Measurements from ENCODE around the gene WDFY1. TPM values are rescaled to one million over a fixed set of nuclear protein-coding genes. Genes with fewer than 3 reads are reported as not detected.

The WDFY1 gene
- total RNA-seq, 1 donor from 2014 or later, result 50.1 TPM

DNA sequence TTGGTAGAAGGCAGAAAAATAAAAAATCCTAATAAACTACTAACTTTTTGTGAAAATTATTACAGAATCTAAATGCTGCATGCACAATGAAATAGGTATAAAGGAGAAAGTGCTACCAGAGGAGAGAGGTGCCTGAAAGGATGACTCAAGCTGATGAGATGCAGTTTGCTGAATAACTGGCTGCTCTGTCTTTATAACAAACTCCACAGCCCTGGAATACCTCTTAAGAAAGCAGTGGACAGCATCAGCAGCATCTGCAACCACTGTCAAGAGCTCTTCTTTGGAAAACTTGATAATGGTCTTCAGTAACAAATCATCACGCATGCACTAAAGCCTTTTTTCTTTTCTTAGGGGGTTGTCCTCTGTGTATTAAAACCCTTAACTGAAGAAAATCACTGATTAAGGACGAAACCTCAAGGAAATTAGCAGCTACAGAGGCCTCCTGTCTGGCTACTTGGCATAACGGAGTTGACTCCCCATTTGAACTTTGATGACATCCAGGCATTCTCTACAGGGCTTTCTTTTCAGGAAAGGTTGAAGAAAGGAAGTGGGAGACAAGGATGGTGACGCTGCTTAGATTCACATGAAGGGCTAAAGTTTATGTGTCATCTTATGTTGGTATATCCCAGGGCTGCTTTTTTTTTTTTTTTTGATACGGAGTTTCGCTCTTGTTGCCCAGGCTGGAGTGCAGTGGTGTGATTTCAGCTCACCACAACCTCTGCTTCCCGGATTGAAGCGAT, 28.8 kb downstream of the WDFY1 start:
- ATAC-seq, result no peak
- intact Hi-C loops (cut with DNase I), result no loop called here
- no peak overlapping the region for H3K4me3 ChIP-seq

DNA sequence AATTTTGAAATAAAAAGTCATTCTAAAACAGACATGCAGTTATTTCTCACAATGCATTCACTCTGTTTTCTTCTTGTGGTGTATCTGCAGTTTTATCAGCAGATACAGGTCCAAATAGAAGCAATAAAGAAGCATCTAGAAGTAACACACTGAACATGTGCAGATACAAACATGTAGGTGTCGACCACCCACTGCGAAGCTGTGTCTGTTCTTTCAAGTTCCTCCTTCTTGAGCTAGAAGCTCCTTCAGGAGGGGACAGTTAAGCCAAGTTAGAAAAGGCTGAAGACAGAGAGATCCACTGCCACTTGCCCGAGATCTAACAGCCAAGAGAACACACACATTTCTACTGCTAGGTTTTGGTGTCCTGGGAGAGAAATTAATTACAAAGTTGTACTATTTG, 30.1 kb downstream of the WDFY1 start:
- Histone ChIP-seq H3K9me3 (no peaks in the 10 kb centered on the region), H3K27me3 (no peaks in the 10 kb centered on the region), H3K4me1 (peaks cover 11% of the 10 kb centered on the region), H3K27ac (no peak overlapping the region), H3K4me3 (no peak overlapping the region), H3K36me3 (peaks cover 25% of the 10 kb centered on the region)
- ATAC-seq (peak; percentile 41), DNase-seq (no peak)
- TF ChIP-seq, protein P1, sequence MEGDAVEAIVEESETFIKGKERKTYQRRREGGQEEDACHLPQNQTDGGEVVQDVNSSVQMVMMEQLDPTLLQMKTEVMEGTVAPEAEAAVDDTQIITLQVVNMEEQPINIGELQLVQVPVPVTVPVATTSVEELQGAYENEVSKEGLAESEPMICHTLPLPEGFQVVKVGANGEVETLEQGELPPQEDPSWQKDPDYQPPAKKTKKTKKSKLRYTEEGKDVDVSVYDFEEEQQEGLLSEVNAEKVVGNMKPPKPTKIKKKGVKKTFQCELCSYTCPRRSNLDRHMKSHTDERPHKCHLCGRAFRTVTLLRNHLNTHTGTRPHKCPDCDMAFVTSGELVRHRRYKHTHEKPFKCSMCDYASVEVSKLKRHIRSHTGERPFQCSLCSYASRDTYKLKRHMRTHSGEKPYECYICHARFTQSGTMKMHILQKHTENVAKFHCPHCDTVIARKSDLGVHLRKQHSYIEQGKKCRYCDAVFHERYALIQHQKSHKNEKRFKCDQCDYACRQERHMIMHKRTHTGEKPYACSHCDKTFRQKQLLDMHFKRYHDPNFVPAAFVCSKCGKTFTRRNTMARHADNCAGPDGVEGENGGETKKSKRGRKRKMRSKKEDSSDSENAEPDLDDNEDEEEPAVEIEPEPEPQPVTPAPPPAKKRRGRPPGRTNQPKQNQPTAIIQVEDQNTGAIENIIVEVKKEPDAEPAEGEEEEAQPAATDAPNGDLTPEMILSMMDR (IDR thresholded peaks at IDR 0.05), result no peak
- intact Hi-C loops (cut with DNase I), result no loop called here

More for the DNA sequence above, 28.8 kb downstream of the WDFY1 start:
- Histone ChIP-seq H3K9me3 (no peaks in the 10 kb centered on the region), H3K27me3 (no peaks in the 10 kb centered on the region), H3K27ac (no peak overlapping the region), H3K36me3 (peaks cover 25% of the 10 kb centered on the region), H3K4me1 (peaks cover 11% of the 10 kb centered on the region)
- DNase-seq, result no peak
- TF ChIP-seq, protein P1 (IDR thresholded peaks at IDR 0.05), result no peak

DNA sequence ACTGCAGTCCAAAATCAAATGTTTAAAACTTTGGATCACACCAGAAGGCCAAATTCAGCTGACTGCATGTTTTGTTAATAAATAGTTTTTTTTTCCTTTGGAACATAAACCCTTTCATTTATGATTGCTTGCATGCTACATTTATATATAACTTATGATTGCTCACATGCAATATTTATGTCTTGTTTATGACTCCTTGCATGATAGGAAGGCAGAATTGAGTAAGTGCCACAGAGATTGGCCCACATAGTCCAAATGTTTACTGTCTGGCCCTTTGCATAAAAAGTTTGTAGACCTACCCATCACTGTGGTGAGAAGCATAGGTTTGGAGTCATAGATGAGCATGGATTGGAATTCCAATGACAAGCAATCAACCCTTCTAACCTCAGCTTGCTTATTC, 30.8 kb downstream of the WDFY1 start:
- TF ChIP-seq, protein P1 (IDR thresholded peaks at IDR 0.05), result no peak
- no peak overlapping the region for H3K27ac ChIP-seq
- H3K36me3 ChIP-seq, result peaks cover 25% of the 10 kb centered on the region
- no peaks in the 10 kb centered on the region for H3K9me3 ChIP-seq
- peaks cover 10% of the 10 kb centered on the region for H3K4me1 ChIP-seq
- H3K4me3 ChIP-seq, result no peak overlapping the region
- intact Hi-C loops (cut with DNase I), result no loop called here
- H3K27me3 ChIP-seq, result no peaks in the 10 kb centered on the region
- DNase-seq, result no peak
- no peak for ATAC-seq

DNA sequence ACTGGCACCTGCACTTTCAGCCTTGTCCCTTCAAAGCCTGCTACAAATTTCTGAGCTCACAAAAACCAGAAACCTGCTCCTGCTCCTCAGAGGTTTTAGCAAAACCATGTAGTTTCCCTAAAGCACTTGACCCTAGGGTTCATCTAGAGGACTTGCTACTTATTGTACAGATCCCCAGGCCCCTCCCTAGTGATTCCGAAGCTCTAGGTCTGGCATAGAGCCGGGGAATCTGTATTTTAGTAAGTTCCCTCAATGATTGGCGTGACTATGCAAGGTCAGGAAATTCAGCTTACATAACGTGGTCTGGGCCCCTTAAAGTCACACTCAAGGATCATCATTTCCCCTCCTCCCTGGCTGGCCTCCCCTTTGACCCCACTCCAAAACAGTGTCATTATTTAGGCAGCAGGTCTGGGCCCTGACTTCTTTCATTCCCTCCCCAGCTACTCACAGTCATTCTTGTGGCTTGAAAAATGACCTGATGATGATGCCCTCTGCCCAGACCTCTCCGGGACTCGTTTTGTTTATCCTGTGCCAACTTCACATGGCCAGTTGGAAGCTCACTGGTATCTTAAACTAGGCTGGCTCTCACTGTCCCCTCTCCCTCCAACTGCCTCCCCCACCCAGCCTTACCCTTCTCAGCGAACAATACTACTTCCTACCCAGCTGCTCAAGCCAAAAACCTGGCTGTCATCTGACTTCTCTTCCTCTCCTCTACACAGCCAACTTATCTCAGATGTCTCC, 36.0 kb downstream of the WDFY1 start:
- TF ChIP-seq, protein P1 (IDR thresholded peaks at IDR 0.05), result no peak
- H3K4me1 ChIP-seq, result peaks cover 12% of the 10 kb centered on the region
- H3K27ac ChIP-seq, result no peak overlapping the region
- H3K9me3 ChIP-seq, result no peaks in the 10 kb centered on the region
- H3K4me3 ChIP-seq, result no peak overlapping the region
- DNase-seq (no peak), ATAC-seq (peak; percentile 57)
- peaks cover 23% of the 10 kb centered on the region for H3K36me3 ChIP-seq
- intact Hi-C loops (cut with DNase I), result no loop called here
- H3K27me3 ChIP-seq, result no peaks in the 10 kb centered on the region

DNA sequence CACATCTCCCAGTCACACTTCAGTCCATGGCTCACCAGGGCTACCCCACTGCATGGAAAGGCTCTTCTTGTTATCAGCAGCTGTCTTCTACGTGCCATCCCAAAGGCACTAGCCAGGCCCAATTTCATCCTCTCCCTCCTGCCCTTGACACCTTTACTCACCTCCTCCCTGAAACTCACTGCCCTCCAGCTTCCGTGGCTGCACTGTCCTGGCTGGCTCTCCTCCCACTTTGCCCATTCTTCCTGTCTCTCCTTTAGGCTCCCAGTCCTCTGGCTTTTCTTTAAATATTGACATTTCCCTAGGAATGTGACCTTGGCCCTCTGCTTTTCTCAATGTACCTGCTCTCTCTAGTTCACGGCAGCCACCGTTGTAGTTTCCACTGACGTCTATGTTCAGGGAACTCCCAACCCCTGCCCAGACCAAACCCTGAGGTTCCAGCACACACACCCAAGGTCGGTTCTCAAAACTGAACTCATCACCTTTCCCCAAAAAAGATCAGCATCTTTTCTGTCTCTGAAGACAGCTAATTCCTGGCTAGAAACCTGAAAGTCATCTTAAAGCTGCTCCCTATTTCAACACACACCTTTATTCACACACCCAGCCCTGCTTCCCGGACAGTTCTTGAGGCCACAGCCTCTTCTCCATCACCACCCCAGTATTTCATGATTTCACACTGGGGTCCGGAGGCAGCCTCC, 36.7 kb downstream of the WDFY1 start:
- H3K4me3 ChIP-seq, result no peak overlapping the region
- ATAC-seq, result peak; percentile 44
- DNase-seq, result no peak
- H3K4me1 ChIP-seq, result peaks cover 12% of the 10 kb centered on the region
- TF ChIP-seq, protein P1 (IDR thresholded peaks at IDR 0.05), result no peak
- H3K36me3 ChIP-seq, result peaks cover 26% of the 10 kb centered on the region
- H3K27me3 ChIP-seq, result no peaks in the 10 kb centered on the region
- H3K27ac ChIP-seq, result no peak overlapping the region
- H3K9me3 ChIP-seq, result no peaks in the 10 kb centered on the region
- intact Hi-C loops (cut with DNase I), result no loop called here
